Lower leg skin (tissue), 4 donors: Measurements from ENCODE around the gene SCN4B. TPM values are rescaled to one million over a fixed set of nuclear protein-coding genes. Genes with fewer than 3 reads are reported as not detected.

Source experiments
- DNase-seq, 2 donors: peaks; one replicate each; pipeline ENCODE4 v3.0.0-alpha.2; 2019; ENCODE audit warnings: low spot score in 2 of 2
- H3K4me3 ChIP-seq: fragments of 200-600 bp; sonication (generic); 2 replicates; pipeline ENCODE4 v1.5.1; 2017; ENCODE audit warnings: mild to moderate bottlenecking, low read depth; ENCODE audit not compliant: poor library complexity, severe bottlenecking
- POLR2A ChIP-seq, 2 donors: fragments of 450-650 bp; IDR thresholded peaks; one replicate each; pipeline ENCODE4 v1.6.1; 2016 to 2017; ENCODE audit warnings: antibody characterized with exemption in 2 of 2, mild to moderate bottlenecking in 1 of 2, moderate library complexity in 1 of 2
- whole genome bisulfite sequencing, 2 donors: methylation state at CpG; one replicate each; pipeline ENCODE4 v1.1.5; 2018; 5-methylcytosine and 5-hydroxymethylcytosine counted together
- intact Hi-C: fragments of 100-400 bp; cut with DNase I; formaldehyde crosslinking; loops from one replicate; pipeline ENCODE4 v1.15.0; 2023; ENCODE audit warnings: low total_unique reads
- total RNA-seq, 4 donors: library from RNA; depleted of rRNA; stranded (reverse); fragments of >200 nt; gene quantifications; one replicate each; pipeline ENCODE4 v1.1.0, GENCODE V29; 2016
- TF ChIP-seq, protein P1 (sequence below), 3 donors: fragments of 450-650 bp; IDR thresholded peaks; one replicate each; pipeline ENCODE4 v1.5.1; 2016; ENCODE audit warnings: antibody characterized with exemption in 3 of 3, mild to moderate bottlenecking in 3 of 3, moderate library complexity in 2 of 3

SCN4B gene
- total RNA-seq, 4 donors from 2014 or later = 0.25 to 4.0 (median 1.9) TPM

DNA sequence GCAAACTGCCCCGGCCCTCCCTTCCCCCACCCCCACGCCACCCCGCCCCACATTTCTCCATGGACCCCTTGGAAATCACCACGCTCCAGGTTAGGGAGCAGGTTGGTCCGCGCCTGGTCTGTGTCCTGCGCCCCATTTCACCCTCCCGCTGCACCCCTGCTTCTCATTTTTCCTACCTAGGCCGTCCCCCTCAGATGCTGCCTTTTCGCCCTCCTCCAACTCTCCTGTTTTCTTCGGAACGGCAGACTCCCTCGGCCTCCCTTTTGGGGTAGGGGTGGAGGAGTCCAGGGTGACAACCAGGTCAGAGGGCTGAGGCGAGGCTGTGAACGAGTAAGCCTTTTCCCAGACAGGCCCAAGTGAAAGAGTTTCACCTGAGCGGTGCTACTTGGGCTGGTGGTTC, 893 bp upstream of the SCN4B start:
- DNase-seq = no peak
- 45 to 52% methylated on average over 14 to 16 of the region's 16 CpGs for WGBS, 2 donors
- H3K4me3 ChIP-seq = no peak overlapping the region
- TF ChIP-seq POLR2A (IDR thresholded peaks at IDR 0.05) = no peak
- TF ChIP-seq, protein P1, sequence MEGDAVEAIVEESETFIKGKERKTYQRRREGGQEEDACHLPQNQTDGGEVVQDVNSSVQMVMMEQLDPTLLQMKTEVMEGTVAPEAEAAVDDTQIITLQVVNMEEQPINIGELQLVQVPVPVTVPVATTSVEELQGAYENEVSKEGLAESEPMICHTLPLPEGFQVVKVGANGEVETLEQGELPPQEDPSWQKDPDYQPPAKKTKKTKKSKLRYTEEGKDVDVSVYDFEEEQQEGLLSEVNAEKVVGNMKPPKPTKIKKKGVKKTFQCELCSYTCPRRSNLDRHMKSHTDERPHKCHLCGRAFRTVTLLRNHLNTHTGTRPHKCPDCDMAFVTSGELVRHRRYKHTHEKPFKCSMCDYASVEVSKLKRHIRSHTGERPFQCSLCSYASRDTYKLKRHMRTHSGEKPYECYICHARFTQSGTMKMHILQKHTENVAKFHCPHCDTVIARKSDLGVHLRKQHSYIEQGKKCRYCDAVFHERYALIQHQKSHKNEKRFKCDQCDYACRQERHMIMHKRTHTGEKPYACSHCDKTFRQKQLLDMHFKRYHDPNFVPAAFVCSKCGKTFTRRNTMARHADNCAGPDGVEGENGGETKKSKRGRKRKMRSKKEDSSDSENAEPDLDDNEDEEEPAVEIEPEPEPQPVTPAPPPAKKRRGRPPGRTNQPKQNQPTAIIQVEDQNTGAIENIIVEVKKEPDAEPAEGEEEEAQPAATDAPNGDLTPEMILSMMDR (IDR thresholded peaks at IDR 0.05) = no peak
- intact Hi-C loops = no loop called here

DNA sequence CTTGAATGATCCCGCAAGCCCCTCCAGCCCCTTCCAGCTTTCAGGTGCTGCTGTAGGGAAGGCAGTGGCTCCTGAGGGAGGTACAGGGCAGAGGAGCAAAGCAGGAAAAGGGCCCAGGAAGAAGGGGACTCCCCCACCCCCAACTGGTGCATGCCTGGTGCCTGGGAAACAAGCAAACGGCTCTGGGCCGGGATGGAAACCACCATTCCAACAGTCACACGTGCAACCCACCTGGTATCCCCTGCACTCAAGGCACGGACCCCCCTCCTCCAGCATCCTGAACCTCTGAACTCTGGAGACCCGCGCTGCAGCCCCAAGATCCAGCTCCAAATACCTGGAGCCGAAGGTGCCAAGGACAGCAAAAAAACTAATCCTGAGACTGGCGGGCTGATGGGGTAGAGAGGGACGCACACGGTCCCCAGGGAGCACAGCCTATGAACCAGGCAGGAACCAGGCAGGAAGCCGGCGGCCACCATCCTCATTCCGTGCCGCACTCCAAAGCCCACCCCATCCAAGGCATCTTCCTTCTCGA, 537 bp downstream of the SCN4B start:
- no peak for DNase-seq
- intact Hi-C loops = no loop called here
- TF ChIP-seq, protein P1 (IDR thresholded peaks at IDR 0.05) = no peak
- no peak for TF ChIP-seq POLR2A (IDR thresholded peaks at IDR 0.05)
- WGBS, 2 donors = 11 to 19% methylated on average over 14 to 16 of the region's 16 CpGs
- no peak overlapping the region for H3K4me3 ChIP-seq

DNA sequence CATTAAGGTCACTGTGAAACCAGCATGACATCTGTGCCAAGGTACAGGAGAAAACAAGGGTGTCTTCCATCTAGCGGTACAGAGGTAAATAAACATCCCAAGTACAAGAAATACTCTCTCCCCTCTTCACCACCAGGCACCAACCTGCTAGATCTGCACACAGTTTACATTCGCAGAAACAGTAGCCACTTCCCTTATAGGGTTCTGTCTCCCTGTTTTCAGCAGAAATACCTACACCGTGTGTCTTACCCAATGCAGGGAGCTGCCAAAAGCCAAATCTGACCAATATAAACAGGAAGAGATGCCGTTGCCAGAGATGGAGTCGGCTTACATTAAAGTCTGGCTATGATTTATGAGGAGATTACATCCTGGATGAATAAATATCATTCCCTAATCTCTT, 1.2 kb downstream of the SCN4B start:
- intact Hi-C loops = no loop called here
- DNase-seq = no peak
- no peak for TF ChIP-seq POLR2A (IDR thresholded peaks at IDR 0.05)
- TF ChIP-seq, protein P1 (IDR thresholded peaks at IDR 0.05) = no peak
- WGBS, 2 donors = 34 to 45% methylated on average over 5 of the region's 5 CpGs
- no peak overlapping the region for H3K4me3 ChIP-seq

DNA sequence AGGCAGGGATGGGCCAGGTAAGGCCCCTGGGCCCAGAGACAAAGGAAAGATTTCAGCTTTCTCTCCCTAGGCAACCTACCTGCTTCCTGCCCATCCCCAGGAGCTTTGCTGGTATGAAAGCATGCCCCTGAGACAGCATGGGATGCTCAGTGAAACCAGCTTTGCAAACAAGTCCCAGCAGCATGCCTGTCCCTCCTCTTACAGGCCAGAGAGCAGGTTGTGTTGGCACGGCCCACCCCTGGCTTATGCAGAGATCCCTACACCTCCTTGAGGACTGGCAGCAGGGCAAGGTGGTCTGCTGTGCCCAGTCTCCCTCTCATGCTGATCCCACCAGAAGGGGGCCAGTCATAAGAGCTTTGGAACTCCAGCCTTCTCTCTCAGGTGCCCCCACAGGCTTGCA, 3.1 kb downstream of the SCN4B start:
- no peak for DNase-seq
- H3K4me3 ChIP-seq = no peak overlapping the region
- WGBS, 2 donors = 50 to 63% methylated on average over 1 of the region's 1 CpG
- TF ChIP-seq POLR2A (IDR thresholded peaks at IDR 0.05) = no peak
- TF ChIP-seq, protein P1 (IDR thresholded peaks at IDR 0.05) = no peak
- intact Hi-C loops = no loop called here

DNA sequence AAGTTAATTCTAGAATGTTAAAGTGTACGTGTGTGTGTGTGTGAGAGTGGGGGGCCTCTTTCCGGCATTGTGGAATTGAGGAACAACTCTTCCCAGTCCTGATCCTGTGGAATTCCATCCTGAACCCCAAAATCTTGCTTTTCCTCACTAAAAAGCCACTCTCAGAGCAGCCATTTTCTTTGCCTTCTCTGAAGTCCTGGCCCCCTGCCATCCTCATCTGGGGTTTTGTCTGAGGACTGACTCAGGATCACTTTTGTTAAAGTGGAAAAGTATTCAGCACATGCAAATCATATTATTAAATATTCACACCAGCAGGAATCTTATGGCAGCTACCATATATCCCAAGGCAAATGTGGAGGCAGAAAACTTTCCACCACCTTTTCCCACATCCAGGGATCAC, 3.8 kb downstream of the SCN4B start:
- no peak for TF ChIP-seq POLR2A (IDR thresholded peaks at IDR 0.05)
- TF ChIP-seq, protein P1 (IDR thresholded peaks at IDR 0.05) = no peak
- DNase-seq = no peak
- no peak overlapping the region for H3K4me3 ChIP-seq
- intact Hi-C loops = no loop called here
- 70 to 86% methylated on average over 2 of the region's 2 CpGs for WGBS, 2 donors

DNA sequence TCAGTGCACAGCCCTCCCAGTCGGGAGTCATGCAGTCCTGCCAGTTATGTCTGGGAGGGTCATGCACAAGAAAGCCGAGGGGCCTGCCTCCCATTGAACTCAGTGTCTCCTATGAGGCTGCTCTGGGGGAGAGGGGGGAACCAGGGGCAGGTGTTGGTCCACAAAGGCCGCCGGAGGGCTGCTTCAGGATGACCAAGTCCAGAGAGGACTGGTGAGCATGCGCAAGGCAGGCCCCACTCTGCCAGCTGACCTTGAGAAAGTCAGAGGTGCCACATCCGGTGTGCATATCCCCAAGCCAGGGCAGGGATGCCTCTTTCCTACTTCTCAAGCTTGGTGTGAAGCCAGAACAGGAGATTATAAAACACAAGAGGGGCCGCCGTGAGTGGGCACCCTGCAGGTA, 4.4 kb downstream of the SCN4B start:
- TF ChIP-seq POLR2A (IDR thresholded peaks at IDR 0.05) = no peak
- TF ChIP-seq, protein P1 (IDR thresholded peaks at IDR 0.05) = no peak
- no peak overlapping the region for H3K4me3 ChIP-seq
- intact Hi-C loops = no loop called here
- no peak for DNase-seq
- WGBS, 2 donors = 66 to 78% methylated on average over 8 of the region's 8 CpGs
